GM18519 (cell line): ENCODE results near the gene OR2A14.
"Not testable (repeated sequence)": the region's sequence is repeated elsewhere in the genome, so short reads cannot be mapped to it uniquely, and the experiment has no call there.

ENCODE experiments used
- ATAC-seq: cut with Tn5 transposase; IDR thresholded peaks from one replicate; pipeline ENCODE4 v1.9.1; 2021; ENCODE audit warnings: mild to moderate bottlenecking, moderate library complexity; ENCODE audit not compliant: unreplicated experiment, low FRiP score

Gene OR2A14

DNA sequence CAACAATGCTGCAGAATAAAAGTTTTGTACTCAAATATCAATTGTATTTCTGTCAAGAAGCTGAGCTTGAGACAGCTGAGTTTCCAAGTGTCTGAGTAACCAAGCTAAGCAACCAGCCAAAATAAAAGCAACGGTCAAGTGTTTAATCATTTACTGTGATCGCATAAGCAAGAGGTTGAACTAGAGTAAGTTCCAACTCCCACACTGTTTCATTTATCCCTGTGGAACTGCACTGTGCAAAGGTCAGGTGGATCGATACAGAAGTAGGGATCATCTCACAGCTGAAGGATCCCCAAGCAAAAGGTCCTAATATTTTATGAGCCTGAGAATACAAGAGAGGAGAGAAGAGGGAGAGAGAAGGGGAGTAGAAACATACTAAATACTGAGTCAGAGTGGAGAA, 21.4 kb downstream of the OR2A14 start:
- ATAC-seq, result no peak

DNA sequence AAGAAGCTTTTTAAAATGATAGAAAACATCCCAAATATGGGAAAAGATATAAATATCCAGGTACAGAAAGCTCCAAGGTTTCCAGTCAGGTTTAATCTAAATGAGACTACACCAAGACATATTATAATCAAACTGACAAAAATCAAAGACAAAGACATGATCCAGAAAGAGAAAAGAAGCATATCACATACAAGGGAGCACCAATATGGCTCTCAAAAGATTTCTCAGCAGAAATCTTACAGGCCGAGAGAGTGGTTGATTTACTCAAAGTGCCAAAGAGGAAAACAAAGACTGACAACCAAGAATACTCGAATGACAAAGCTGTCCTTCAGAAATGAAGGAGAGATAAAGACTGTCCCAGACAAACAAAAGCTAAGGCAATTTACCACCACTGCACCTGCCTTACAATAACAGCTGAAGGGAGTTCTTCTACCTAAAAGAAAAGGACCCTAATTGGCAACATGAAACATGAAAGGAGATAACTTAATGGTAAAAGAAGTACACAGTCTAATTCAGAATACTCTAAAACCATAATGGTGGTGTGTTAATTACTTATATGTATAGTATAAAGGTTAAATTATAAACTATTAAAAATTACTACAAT, 25.4 kb downstream of the OR2A14 start:
- no peak for ATAC-seq

- no peak for ATAC-seq
Measured at GRCh38 chr7:144158861-144159260, 35.9 kb downstream of the OR2A14 start.

DNA sequence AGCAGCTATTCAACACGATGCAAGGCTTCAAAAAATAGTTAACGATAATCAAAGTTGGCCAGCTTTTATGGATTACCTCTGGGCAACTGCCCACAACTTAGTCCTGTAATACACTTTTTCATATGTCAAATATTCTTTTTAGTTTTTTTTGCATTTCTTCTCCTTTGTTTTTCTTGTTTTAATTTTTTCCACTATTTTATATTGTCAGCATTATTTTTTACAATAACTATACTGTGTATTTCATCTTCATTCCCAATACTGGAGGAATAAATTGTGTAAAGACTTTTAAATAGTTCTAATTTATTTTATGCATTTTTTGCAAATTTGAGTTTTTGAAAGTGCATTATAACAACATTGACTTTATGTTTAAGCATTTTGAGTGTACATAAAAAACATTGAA, 41.8 kb downstream of the OR2A14 start:
- ATAC-seq, result no peak

GRCh38 chr7:144171594-144172350, 48.8 kb downstream of the OR2A14 start:
- not testable (repeated sequence) for ATAC-seq

DNA sequence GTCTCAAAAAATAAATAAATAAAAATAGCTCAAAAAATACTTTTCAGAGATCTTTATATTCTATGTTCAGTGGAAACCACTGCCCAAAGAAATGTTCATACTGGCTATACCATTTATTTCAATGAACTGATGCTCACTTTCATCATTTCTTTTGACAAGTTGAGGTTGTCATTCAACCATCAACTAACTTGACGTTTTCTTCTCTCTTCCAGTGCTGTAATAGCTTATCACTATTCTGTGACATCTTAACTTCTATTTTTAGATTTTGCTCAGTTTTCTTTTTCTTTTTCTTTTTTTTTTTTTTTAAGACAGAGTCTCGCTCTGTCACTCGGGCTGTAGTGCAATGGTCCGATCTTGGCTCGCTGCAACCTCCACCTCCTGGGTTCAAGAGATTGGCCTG, 51.6 kb downstream of the OR2A14 start:
- no peak for ATAC-seq

DNA sequence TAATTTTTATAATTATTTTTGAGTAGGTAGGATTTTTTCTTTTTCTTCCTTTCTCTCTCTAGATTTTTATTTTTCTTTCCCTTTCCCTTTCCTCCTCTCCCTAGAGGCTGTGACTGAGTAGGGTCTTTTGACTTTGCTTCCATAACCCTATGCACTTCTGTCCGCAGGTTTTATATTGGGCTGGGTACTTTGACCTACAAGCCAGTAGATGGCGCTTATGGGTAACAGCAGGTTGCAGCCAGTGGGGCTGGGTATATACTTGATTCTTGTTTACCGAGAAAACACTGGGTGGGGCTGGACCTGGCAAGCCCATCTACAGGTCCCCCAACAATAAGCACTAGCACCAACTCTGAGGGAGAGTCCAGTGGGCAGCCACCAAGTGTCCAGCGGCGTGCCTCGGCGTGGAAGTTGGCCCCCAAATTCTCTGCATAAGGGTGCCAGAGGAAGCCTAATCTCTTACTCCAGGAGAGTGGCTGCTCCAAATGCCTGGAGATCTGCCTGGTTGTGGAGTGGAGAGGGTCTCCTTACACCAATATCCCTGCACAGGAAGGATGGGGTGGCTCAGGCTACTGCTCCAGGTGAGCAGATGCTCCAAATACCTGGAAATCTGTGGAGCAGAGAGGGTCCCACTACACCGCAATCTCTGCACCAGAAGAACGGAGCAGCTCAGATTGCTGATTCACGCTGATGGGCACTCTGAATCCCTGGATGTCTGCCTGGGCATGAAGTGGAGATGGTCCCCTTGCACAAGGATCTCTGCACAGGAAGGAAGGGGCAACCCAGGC, 55.6 kb downstream of the OR2A14 start:
- peak; percentile 97 for ATAC-seq

- not testable (repeated sequence) for ATAC-seq
Measured at GRCh38 chr7:144179165-144179479, 56.1 kb downstream of the OR2A14 start.
